ENCODE measurements around the gene RAB3C.

The RAB3C gene

DNA sequence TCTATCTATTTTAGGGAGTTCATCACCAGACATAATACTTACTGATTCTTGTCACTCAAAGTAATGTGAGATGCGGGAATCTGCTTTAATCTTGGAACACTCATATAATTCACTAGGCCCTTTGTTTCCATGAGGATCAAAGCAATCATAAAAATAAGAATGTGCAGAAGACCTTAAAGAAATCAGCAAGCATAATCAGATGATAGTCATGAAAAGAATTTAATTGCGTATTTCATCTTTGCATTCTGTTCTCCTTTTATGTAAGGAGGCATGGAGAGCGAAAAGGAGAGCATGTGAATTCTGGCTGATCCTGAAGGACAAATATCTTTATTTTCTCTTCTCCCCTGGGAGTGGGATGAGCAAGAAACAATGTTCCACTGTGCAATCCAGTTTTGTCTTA, 128.0 kb downstream of the RAB3C start:
- Mint-ChIP-seq H3K36me3 (ENCODE audit: low read depth) (no peaks in the 10 kb centered on the region), H3K4me3 (no peak overlapping the region), H3K27me3 (ENCODE audit: low read depth) (no peaks in the 10 kb centered on the region), H3K27ac (no peak overlapping the region), H3K4me1 (no peaks in the 10 kb centered on the region), H3K9me3 (peaks cover 8% of the 10 kb centered on the region)
- TF ChIP-seq, protein P1, sequence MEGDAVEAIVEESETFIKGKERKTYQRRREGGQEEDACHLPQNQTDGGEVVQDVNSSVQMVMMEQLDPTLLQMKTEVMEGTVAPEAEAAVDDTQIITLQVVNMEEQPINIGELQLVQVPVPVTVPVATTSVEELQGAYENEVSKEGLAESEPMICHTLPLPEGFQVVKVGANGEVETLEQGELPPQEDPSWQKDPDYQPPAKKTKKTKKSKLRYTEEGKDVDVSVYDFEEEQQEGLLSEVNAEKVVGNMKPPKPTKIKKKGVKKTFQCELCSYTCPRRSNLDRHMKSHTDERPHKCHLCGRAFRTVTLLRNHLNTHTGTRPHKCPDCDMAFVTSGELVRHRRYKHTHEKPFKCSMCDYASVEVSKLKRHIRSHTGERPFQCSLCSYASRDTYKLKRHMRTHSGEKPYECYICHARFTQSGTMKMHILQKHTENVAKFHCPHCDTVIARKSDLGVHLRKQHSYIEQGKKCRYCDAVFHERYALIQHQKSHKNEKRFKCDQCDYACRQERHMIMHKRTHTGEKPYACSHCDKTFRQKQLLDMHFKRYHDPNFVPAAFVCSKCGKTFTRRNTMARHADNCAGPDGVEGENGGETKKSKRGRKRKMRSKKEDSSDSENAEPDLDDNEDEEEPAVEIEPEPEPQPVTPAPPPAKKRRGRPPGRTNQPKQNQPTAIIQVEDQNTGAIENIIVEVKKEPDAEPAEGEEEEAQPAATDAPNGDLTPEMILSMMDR (IDR thresholded peaks at IDR 0.05; ENCODE audit: unreplicated experiment in 3 of 3), result no peak

DNA sequence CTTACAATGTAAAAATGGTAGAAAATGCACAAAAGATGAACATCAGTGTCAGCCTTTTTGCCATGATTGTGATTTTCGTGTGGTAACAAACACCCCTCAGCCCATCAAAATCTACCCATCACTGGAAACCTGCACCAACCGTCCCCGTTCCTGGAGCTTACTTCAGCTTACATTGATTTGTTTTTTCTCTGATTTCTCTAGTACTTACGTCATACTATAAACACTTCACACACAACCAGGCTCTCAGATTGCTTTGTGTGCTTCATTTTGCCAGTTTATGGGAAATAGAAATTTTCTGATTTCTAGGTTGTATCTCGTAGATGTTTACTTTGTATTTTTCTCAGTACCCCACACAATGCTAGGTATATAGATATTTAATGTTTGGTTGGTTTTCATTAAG, 129.1 kb downstream of the RAB3C start:
- no peaks in the 10 kb centered on the region for H3K36me3 Mint-ChIP-seq (ENCODE audit: low read depth)
- TF ChIP-seq, protein P1 (IDR thresholded peaks at IDR 0.05; ENCODE audit: unreplicated experiment in 3 of 3), result no peak
- no peak overlapping the region for H3K27ac Mint-ChIP-seq
- H3K4me1 Mint-ChIP-seq, result no peaks in the 10 kb centered on the region
- H3K27me3 Mint-ChIP-seq (ENCODE audit: low read depth), result no peaks in the 10 kb centered on the region
- H3K4me3 Mint-ChIP-seq, result no peak overlapping the region
- peaks cover 8% of the 10 kb centered on the region for H3K9me3 Mint-ChIP-seq

DNA sequence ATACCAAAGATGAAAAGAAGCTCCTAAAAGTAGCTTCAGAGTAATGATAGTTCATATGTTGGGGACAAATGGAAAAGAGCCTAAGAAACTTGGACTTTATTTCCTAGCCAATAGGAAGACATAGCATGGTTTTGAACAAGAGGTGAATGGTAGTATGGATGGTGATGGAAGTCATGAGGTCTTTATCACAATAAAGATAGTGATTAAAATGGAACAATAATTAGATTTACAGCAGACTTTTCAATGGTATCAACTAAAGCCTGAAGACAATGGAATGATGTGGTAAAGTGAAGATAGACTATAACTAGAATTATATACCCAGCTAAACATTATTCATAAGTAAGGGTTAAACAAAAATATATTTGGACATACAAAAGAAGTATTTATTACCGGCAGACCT, 131.2 kb downstream of the RAB3C start:
- no peak overlapping the region for H3K27ac Mint-ChIP-seq
- peaks cover 6% of the 10 kb centered on the region for H3K4me1 Mint-ChIP-seq
- H3K27me3 Mint-ChIP-seq (ENCODE audit: low read depth), result no peaks in the 10 kb centered on the region
- TF ChIP-seq, protein P1 (IDR thresholded peaks at IDR 0.05; ENCODE audit: unreplicated experiment in 3 of 3), result no peak
- H3K9me3 Mint-ChIP-seq, result peaks cover 8% of the 10 kb centered on the region
- no peaks in the 10 kb centered on the region for H3K36me3 Mint-ChIP-seq (ENCODE audit: low read depth)
- no peak overlapping the region for H3K4me3 Mint-ChIP-seq

DNA sequence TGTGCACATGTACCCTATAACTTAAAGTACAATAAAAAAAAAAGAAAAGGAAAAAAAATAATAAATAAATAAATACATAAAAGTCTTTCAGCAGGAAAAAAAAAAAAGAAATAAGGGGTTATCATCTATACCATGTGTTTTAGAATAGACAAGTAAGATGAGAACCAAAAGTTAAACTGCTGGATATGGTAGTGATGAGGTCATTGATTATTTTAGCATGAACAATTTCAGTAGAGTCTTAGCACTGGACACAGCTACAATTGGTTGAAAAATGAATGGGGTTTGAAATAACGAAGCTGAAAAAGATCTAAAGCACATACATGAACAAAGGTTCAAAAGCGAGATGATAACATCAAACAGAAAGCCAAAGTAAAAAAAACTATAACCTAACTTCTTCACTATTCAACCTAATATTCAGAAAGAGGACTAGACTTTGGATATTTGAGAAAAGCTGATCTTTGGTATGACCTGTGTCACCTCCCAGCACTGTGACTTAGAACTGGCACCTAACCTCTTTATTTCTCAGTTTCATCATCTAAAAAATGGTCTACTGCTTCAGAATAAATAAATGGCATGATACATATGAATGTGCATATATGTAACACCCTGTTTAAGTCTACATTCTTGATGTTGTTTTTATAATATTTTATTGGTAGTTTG, 133.3 kb downstream of the RAB3C start:
- Mint-ChIP-seq H3K4me3 (no peak overlapping the region), H3K36me3 (ENCODE audit: low read depth) (no peaks in the 10 kb centered on the region), H3K9me3 (peaks cover 8% of the 10 kb centered on the region), H3K27me3 (ENCODE audit: low read depth) (no peaks in the 10 kb centered on the region), H3K4me1 (peaks cover 6% of the 10 kb centered on the region), H3K27ac (no peak overlapping the region)
- TF ChIP-seq, protein P1 (IDR thresholded peaks at IDR 0.05; ENCODE audit: unreplicated experiment in 3 of 3), result no peak

DNA sequence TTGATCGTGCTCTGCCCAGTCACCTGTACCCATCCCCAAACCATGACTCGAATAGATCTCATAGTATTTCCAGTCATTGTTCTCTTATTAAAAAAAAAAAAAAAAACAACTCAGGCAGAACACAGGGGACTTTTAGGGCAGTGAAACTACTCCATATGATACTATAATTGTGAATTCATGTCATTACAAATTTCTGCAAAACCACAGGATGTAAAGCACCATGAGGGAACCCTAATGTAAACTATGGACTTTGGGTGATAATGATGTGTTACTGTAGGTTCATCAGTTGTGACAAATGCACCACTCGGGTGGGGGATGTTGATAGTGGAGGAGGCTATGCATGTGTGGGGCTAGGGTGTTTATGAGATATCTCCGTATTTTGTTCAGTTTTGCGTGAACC, 133.8 kb downstream of the RAB3C start:
- H3K36me3 Mint-ChIP-seq (ENCODE audit: low read depth), result no peaks in the 10 kb centered on the region
- no peaks in the 10 kb centered on the region for H3K27me3 Mint-ChIP-seq (ENCODE audit: low read depth)
- H3K9me3 Mint-ChIP-seq, result peaks cover 8% of the 10 kb centered on the region
- TF ChIP-seq, protein P1 (IDR thresholded peaks at IDR 0.05; ENCODE audit: unreplicated experiment in 3 of 3), result no peak
- H3K27ac Mint-ChIP-seq, result no peak overlapping the region
- H3K4me3 Mint-ChIP-seq, result no peak overlapping the region
- peaks cover 6% of the 10 kb centered on the region for H3K4me1 Mint-ChIP-seq

DNA sequence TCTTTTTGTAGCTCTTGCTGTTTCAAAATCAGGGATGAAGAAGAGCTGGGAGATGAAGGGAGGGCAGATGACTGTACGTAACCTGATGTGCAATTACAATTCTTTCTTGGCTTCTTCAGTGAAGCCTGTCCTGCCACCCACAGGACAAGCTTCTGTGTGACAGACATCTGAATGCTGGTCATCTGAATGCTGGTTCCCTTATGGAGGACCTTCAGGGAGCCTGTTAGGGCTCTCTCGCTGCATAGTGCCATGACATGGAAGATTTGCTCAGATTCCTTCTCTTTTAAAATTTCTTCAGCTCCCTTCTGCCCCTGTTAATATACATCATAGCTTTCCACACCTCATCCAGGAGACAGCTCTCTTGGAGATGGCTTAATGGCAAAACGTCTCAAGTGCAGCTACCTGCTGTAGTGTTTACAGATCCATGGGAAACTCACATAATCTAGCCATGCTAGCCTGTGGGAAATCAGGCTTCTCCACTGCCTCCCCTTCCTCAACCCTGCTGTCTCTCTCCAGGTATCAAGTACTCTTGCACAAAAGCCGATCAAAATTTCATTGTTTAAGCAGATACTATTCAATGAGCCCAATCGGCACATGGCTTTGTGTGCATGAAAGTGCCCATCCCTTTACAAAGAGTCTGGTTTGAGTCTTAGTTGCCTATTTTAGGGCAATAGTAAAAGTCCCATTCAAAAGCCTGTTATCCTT, 134.6 kb downstream of the RAB3C start:
- Mint-ChIP-seq H3K4me3 (no peak overlapping the region), H3K9me3 (peaks cover 8% of the 10 kb centered on the region), H3K36me3 (ENCODE audit: low read depth) (no peaks in the 10 kb centered on the region), H3K4me1 (peaks cover 6% of the 10 kb centered on the region), H3K27ac (no peak overlapping the region), H3K27me3 (ENCODE audit: low read depth) (no peaks in the 10 kb centered on the region)
- TF ChIP-seq, protein P1 (IDR thresholded peaks at IDR 0.05; ENCODE audit: unreplicated experiment in 3 of 3), result no peak

All from nephron (organoid).